Right lobe of liver (tissue), 4 donors: ENCODE results near the gene MTCH1.

ENCODE experiments used
- CTCF ChIP-seq, 4 donors: fragments of 200-600 bp in 3 of 4; fragments of 450-650 bp in 1 of 4; IDR thresholded peaks; one replicate each; pipeline versions ENCODE4 v1.5.1 to v1.8.0; 2016 to 2022; ENCODE audit warnings: antibody characterized with exemption in 4 of 4, mild to moderate bottlenecking in 2 of 4
- POLR2A ChIP-seq: fragments of 450-650 bp; IDR thresholded peaks from one replicate; pipeline ENCODE4 v1.6.1; 2017; ENCODE audit warnings: antibody characterized with exemption, mild to moderate bottlenecking
- donor health status: DM: no; HTN: no; CAD: no.
- donor health status: DM: no; HTN: no; CAD: no.
- donor health status: DM: no; HTN: yes; CAD: no.

GRCh38 chr6:37010402-37010892 is 24.5 kb upstream of the MTCH1 start:
- TF ChIP-seq CTCF (IDR thresholded peaks at IDR 0.05) (no peak), POLR2A (no peak)
